ENCODE results near the gene USP6. TPM values are rescaled to one million over a fixed set of nuclear protein-coding genes. Genes with fewer than 3 reads are reported as not detected.
A peak's percentile ranks its signal among the peaks of the same experiment; 100 is the strongest.
"Not testable (repeated sequence)": the region's sequence is repeated elsewhere in the genome, so short reads cannot be mapped to it uniquely, and the experiment has no call there.

The USP6 gene
- total RNA-seq, 4 donors from 2014 or later, result 0.06 to 3.8 (median 0.24) TPM; not detected in 1

DNA sequence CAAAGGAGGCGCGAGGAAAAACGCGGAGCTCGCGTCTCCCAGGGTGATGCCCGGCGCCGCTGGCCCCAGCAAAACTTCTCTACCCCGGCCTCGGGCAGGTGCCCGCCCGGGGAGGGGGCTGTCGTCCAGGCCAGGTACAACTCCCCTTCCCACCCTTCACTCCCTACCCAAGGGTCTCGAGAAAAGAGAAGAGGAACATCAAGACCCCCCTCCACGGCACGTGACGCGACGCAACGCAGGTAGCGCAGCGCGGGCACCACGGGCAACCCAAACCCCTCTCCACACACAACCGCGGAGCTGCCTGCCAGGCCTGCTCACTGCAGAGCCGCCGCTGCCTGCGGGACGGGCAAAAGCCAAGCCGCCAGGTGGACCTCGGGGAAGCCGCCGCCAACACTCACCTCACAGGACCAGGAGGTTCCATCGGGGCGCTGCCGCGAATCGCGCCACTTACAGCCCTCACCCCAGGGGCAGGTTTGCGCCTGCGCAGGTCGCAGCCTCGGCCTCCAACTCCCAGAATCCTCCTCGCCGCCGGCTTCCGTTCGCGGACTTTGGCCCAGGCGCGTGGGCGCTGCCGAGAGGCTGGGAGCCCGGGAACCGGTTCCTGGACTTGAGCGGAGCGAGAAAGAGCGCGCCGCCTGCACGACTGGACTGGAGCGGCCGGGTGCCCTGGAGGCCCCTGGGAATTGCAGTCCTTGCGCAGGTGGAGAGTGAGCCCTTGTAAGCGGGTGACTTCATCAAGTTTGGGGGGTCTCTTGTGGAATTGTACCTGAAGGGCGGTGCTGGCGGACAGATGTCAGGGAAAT is 4.2 kb upstream of the USP6 start, which contains the start of gene ZNF232:
Gene ZNF232, minus strand, starts transcription at position 477 of the 803 bp plus-strand sequence. Its CDS starts 56 bp downstream, at position 421.
- TF ChIP-seq, protein P1, sequence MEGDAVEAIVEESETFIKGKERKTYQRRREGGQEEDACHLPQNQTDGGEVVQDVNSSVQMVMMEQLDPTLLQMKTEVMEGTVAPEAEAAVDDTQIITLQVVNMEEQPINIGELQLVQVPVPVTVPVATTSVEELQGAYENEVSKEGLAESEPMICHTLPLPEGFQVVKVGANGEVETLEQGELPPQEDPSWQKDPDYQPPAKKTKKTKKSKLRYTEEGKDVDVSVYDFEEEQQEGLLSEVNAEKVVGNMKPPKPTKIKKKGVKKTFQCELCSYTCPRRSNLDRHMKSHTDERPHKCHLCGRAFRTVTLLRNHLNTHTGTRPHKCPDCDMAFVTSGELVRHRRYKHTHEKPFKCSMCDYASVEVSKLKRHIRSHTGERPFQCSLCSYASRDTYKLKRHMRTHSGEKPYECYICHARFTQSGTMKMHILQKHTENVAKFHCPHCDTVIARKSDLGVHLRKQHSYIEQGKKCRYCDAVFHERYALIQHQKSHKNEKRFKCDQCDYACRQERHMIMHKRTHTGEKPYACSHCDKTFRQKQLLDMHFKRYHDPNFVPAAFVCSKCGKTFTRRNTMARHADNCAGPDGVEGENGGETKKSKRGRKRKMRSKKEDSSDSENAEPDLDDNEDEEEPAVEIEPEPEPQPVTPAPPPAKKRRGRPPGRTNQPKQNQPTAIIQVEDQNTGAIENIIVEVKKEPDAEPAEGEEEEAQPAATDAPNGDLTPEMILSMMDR (IDR thresholded peaks at IDR 0.05), result no peak
- DNase-seq (ENCODE audit: low spot score) (peak; percentile 64), ATAC-seq (ENCODE audit: low FRiP score) (peak; percentile 96)

DNA sequence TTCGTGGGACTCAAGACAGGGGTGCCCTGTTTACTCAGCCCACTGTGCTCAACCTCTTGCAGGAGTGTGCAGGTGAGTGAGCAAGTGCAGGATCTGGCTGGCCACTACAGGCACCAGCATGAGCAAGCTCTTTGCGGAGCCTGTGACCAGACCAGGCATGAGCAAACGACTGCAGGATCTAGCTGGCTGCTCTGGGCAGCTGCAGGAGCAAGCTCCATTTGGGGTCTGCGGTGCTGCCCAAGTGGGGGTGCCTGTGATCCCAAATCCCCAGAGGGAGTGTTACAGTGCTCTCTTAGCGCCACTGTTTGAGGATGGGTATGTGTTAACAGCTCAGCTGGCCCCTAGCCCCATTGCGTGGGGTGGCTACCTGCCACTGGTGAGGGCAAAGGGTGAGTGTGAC is 2.4 kb downstream of the USP6 start:
- no peak for DNase-seq (ENCODE audit: low spot score)
- TF ChIP-seq, protein P1 (IDR thresholded peaks at IDR 0.05), result no peak
- no peak for ATAC-seq (ENCODE audit: low FRiP score)

DNA sequence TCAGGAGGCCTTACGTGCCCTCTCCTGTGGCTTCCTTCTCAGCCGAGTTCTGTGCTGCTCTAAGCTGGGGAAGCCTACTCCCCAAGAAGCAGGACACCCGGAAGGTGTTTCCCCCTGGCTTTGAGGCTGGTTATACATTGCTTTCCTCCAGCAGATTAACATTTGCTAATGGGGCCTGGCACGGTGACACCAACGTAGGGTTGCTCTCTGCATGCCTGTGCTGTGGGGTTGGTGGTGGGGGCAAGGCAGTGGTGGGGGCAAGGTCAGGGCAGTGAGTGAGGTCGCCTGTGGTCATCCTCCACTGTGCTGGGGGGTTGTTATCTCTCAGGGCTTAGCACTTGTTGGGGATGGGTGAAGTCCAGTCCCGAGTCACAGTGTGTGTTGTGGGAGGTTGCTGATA is 4.2 kb downstream of the USP6 start:
- TF ChIP-seq, protein P1 (IDR thresholded peaks at IDR 0.05), result no peak
- no peak for DNase-seq (ENCODE audit: low spot score)

DNA sequence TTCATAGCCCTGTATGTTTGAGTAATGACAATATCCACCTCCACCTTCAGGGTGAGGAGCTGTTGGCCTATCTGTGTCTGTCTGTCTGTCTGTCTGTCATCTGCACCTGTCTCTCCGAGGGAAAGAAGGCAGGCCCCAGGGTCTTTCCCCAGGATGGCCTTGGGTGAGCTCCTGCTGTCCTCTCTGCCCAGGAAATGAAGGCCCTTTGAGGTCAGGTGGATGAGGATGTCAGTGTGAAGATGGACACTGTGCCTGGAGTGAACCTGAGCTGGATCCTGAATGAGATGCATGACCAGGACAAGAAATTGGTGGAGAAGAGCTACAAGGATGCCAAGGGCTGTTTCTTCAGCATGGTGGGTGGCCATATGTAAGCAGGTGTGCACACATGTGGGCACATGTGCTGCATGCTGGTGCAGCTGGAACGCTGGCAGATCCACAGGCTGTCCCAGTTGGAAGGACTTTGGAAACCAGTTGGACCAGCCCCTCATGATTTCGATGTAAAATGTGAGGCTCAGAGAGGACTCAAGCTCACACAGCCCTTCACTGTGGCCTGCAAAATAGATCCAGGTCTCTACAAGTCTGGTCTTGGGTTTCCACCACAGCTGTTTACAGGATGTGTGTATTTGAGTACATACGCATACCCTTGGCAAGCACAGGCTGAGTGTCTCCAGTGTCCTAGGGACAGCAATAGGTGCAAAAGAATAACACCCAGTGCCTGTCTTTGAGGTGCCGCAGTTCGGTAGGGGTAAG is 4.8 kb downstream of the USP6 start:
- ATAC-seq (ENCODE audit: low FRiP score); DNase-seq (ENCODE audit: low spot score): not testable (repeated sequence)

More for the DNA sequence above, 4.2 kb downstream of the USP6 start:
- no peak for ATAC-seq (ENCODE audit: low FRiP score)

DNA sequence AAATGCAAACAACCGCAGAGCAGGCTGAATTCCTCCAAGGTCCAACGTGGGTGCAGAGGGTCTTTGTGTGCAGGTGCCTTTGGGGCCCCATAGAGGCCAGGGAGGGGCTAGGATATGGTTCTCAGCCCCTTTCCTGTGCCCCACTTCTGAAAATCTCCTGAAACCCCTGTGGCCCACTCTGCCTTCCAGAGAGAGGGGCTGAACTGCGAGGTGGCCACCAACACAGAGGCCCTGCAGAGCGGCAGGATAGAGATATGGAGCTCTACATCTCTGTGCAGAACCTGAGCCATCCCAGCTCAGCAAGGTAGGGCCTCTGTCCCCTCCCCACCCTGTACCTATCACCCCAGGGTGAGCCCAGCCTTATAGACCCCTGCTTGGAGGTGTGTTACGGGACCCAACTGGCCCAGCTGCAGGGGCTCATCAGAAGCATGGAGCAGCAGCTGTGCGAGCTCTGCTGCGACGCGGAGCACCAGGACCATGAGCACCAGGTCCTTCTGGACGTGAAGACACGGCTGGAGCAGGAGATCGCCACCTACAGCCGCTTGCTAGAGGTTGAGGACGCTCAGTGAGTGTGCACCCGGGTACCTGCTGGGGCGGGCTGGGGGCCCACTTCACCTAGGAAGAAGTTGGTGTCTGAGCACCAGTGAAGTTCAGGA is 5.5 kb downstream of the USP6 start:
- DNase-seq (ENCODE audit: low spot score) (no peak), ATAC-seq (ENCODE audit: low FRiP score) (no peak)
- TF ChIP-seq, protein P1 (IDR thresholded peaks at IDR 0.05), result no peak

DNA sequence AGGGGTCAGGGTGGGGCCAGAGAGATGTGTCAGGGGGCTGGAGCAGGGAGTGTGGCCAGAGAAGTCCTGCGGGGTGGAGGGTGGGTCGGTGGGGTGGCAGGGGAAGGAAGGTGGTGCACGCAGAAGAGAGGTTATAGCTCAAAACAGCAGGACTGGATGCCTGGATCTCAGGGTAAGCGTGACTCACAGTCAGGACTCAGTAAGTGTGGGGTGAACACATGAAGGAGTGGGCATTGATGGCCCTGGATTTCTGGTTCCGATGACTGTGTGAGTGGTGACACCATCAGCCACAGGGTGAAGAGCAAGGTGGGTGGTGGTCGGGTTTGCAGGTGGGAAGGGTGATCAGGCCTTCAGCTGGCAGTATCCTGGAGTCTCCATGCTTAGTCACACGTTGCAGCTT is 6.2 kb downstream of the USP6 start:
- not testable (repeated sequence) for DNase-seq (ENCODE audit: low spot score); ATAC-seq (ENCODE audit: low FRiP score)

DNA sequence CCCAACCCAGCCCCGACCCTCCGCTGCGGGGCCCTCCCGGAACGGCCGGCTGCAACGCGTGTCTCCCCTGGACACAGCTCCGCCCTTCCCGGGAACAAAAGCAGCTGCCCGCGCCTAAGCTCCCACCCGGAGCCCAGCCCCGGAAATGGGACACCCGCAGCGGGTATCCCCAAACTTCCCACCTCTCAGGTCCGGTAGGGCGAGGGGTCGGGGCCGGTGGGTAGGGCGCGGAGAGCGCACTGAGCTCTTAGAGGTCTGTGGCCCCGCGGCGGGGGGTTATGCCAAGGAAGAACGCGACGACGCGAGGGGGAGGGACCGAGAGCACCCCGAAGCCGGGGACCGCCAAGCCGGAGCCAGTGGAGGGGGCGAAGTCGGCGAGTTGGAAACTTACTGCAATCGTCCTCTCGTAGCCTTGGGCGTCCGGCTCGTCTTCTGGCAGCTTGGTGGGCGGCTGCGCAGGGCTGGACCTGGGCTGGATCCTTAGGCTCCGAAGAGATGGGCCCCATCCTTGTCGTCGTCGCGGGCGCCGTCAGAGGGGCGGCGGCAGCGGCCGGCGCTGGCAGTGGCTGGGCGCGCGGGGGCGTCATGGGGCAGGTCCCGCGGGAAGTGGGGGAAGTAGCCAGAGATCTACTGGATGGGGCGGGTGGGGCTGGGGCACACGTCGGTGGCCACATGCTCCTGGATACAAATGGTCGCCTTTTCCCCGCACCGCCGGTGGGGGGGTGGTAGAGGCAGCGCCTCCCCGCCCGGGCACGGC is 6.9 kb downstream of the USP6 start:
- TF ChIP-seq, protein P1 (IDR thresholded peaks at IDR 0.05), result no peak
- no peak for DNase-seq (ENCODE audit: low spot score)
- no peak for ATAC-seq (ENCODE audit: low FRiP score)

Data from omental fat pad (tissue), 4 donors.